ENCODE data around the gene PAPOLG.

PAPOLG gene

GRCh38 chr2:60847854-60848253, 91.8 kb downstream of the PAPOLG start:
- DNase-seq: no peak
- Histone ChIP-seq H3K27me3 (replicated peaks) (no peaks in the 10 kb centered on the region), H3K27ac (no peak overlapping the region), H3K4me3 (ENCODE audit: low read depth, low read length) (no peak overlapping the region), H3K36me3 (replicated peaks) (no peaks in the 10 kb centered on the region)
- TF ChIP-seq, protein P1, sequence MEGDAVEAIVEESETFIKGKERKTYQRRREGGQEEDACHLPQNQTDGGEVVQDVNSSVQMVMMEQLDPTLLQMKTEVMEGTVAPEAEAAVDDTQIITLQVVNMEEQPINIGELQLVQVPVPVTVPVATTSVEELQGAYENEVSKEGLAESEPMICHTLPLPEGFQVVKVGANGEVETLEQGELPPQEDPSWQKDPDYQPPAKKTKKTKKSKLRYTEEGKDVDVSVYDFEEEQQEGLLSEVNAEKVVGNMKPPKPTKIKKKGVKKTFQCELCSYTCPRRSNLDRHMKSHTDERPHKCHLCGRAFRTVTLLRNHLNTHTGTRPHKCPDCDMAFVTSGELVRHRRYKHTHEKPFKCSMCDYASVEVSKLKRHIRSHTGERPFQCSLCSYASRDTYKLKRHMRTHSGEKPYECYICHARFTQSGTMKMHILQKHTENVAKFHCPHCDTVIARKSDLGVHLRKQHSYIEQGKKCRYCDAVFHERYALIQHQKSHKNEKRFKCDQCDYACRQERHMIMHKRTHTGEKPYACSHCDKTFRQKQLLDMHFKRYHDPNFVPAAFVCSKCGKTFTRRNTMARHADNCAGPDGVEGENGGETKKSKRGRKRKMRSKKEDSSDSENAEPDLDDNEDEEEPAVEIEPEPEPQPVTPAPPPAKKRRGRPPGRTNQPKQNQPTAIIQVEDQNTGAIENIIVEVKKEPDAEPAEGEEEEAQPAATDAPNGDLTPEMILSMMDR (IDR thresholded peaks at IDR 0.05; ENCODE audit: low read depth, low read length, missing control alignments): no peak
- in situ Hi-C loops (cut with HindIII; ENCODE audit: low pct_ligation_motif_present, low sequenced_read_pairs): no loop called here

Data from brain microvascular endothelial cell (primary cell).